Endothelial cell of umbilical vein (primary cell): ENCODE measurements around the gene GPRIN1.

Experiments used
- EZH2 ChIP-seq: IDR thresholded peaks from 2 replicates; pipeline ENCODE4 v1.6.1; 2012; ENCODE audit warnings: borderline replicate concordance, low read depth, mild to moderate bottlenecking, moderate library complexity, low read length, inconsistent platforms; ENCODE audit not compliant: severe bottlenecking
- FOS ChIP-seq: IDR thresholded peaks from 2 replicates; pipeline ENCODE4 v1.6.1; 2011; ENCODE audit warnings: mild to moderate bottlenecking, low read length, moderate library complexity, borderline replicate concordance; ENCODE audit not compliant: insufficient read depth
- JUN ChIP-seq: IDR thresholded peaks from 2 replicates; pipeline ENCODE4 v1.6.1; 2011; ENCODE audit warnings: borderline replicate concordance, low read depth; ENCODE audit not compliant: insufficient read length, insufficient read depth
- MYC ChIP-seq: IDR thresholded peaks from one replicate; pipeline ENCODE4 v1.6.1; 2011; ENCODE audit warnings: mild to moderate bottlenecking, low read depth, low read length
- POLR2A ChIP-seq: IDR thresholded peaks from 2 replicates; pipeline ENCODE4 v1.6.1; 2012; ENCODE audit warnings: low read depth, mild to moderate bottlenecking, control low read depth, low read length
- POLR2AphosphoS5 ChIP-seq: IDR thresholded peaks from 2 replicates; pipeline ENCODE4 v1.6.1; 2012; ENCODE audit warnings: low read depth, mild to moderate bottlenecking, control low read depth, low read length, moderate library complexity; ENCODE audit not compliant: insufficient read depth
- TF ChIP-seq, protein P1 (sequence below), 2 donors: IDR thresholded peaks; 1 replicate in 1 of 2; 2 replicates in 1 of 2; pipeline ENCODE4 v1.5.1; 2011; ENCODE audit warnings: low read length in 2 of 2, mild to moderate bottlenecking in 2 of 2, moderate library complexity in 2 of 2, control low read depth in 1 of 2, inconsistent platforms in 1 of 2, low read depth in 1 of 2; ENCODE audit not compliant: insufficient read depth in 1 of 2; ENCODE audit errors: extremely low read depth in 1 of 2
- TF ChIP-seq, protein P2 (sequence below): IDR thresholded peaks from 2 replicates; pipeline ENCODE4 v1.6.1; 2011; ENCODE audit not compliant: insufficient read depth, insufficient read length

GRCh38 chr5:176653401-176654385 lies 43.7 kb upstream of the GPRIN1 start:
- TF ChIP-seq POLR2A = no peak
- TF ChIP-seq, protein P1, sequence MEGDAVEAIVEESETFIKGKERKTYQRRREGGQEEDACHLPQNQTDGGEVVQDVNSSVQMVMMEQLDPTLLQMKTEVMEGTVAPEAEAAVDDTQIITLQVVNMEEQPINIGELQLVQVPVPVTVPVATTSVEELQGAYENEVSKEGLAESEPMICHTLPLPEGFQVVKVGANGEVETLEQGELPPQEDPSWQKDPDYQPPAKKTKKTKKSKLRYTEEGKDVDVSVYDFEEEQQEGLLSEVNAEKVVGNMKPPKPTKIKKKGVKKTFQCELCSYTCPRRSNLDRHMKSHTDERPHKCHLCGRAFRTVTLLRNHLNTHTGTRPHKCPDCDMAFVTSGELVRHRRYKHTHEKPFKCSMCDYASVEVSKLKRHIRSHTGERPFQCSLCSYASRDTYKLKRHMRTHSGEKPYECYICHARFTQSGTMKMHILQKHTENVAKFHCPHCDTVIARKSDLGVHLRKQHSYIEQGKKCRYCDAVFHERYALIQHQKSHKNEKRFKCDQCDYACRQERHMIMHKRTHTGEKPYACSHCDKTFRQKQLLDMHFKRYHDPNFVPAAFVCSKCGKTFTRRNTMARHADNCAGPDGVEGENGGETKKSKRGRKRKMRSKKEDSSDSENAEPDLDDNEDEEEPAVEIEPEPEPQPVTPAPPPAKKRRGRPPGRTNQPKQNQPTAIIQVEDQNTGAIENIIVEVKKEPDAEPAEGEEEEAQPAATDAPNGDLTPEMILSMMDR (IDR thresholded peaks at IDR 0.05; ENCODE audit: extremely low read depth in 1 of 2, insufficient read depth in 1 of 2, low read depth in 1 of 2, low read length in 2 of 2) = no peak
- TF ChIP-seq FOS = no peak
- no peak for TF ChIP-seq EZH2
- TF ChIP-seq POLR2AphosphoS5 = no peak
- TF ChIP-seq, protein P2, sequence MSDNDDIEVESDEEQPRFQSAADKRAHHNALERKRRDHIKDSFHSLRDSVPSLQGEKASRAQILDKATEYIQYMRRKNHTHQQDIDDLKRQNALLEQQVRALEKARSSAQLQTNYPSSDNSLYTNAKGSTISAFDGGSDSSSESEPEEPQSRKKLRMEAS = no peak
- no peak for TF ChIP-seq MYC
- no peak for TF ChIP-seq JUN
